HepG2 (cell line): ENCODE results near the gene ATP6V1G3. TPM values are rescaled to one million over a fixed set of nuclear protein-coding genes. Genes with fewer than 3 reads are reported as not detected.

Source experiments
- ATAC-seq: fragments of 200-7000 bp; cut with Tn5 transposase; 3 replicates; pipeline ENCODE4 v1.9.1; 2020; ENCODE audit warnings: mild to moderate bottlenecking, moderate library complexity
- BruUV-seq: library from RNA; stranded (reverse); fragments of 400-500 nt; replicated peaks from 2 replicates; lab custom pipeline; 2021; lab: Mats Ljungman, UMichigan
- CTCF ChIA-PET: fragments of 300-600 bp; formaldehyde crosslinking; extraction: SDS; loops from one replicate; lab custom pipeline; 2021; ENCODE audit warnings: low total read pairs, inconsistent platforms, low intra/inter-chr PET ratio; lab: Yijun Ruan, JAX
- POLR2A ChIA-PET: fragments of 350-600 bp; sonication (Branson Sonifier 250); formaldehyde crosslinking; loops from one replicate; lab custom pipeline; 2020; ENCODE audit warnings: antibody characterized with exemption, inconsistent platforms; lab: Yijun Ruan, JAX
- DNase-seq: peaks from one replicate; pipeline ENCODE4 v3.0.0-alpha.2; 2015; ENCODE audit warnings: low spot score
- FAIRE-seq: peaks from 3 replicates; lab custom pipeline; 2011; peaks lifted over from hg19 to GRCh38; lab: Jason Lieb, UNC
- H2AFZ ChIP-seq: one replicate; pipeline ENCODE4 v1.6.1; 2011; ENCODE audit warnings: low read length, inconsistent platforms
- H3K27ac ChIP-seq: fragments of 300-600 bp; 3 replicates; pipeline ENCODE4 v1.8.0; 2011; ENCODE audit warnings: mixed run types, mild to moderate bottlenecking, mixed read lengths, low read length, inconsistent platforms; ENCODE audit not compliant: insufficient read depth; ENCODE audit errors: extremely low read length
- H3K27me3 ChIP-seq, 2 experiments: fragments of 200-600 bp in 1 of 2; 2 replicates in 1 of 2; 3 replicates in 1 of 2; pipeline versions ENCODE4 v1.6.0 to v1.8.0; 2011; ENCODE audit warnings: low read length in 2 of 2, mild to moderate bottlenecking in 2 of 2, moderate library complexity in 2 of 2, inconsistent platforms in 1 of 2; ENCODE audit not compliant: insufficient read depth in 2 of 2, control insufficient read depth in 1 of 2
- H3K36me3 ChIP-seq, 2 experiments: fragments of 200-600 bp in 1 of 2; replicated peaks in 1 of 2; 2 replicates in 1 of 2; 3 replicates in 1 of 2; pipeline versions ENCODE4 v1.5.1 to v1.8.0; 2011; ENCODE audit warnings: low read length in 2 of 2, inconsistent platforms in 1 of 2; ENCODE audit not compliant: insufficient read depth in 2 of 2, control insufficient read depth in 1 of 2
- H3K4me1 ChIP-seq: 2 replicates; pipeline ENCODE4 v1.5.1; 2012; ENCODE audit warnings: low read length, inconsistent platforms; ENCODE audit not compliant: insufficient read depth
- H3K4me2 ChIP-seq: 2 replicates; pipeline ENCODE4 v1.6.0; 2011; ENCODE audit warnings: low read depth, low read length, inconsistent platforms
- H3K4me3 ChIP-seq, 3 experiments: fragments of 200-600 bp in 1 of 3; sonication (generic), shearing (Covaris generic) in 1 of 3; replicated peaks in 1 of 3; 2 replicates each; pipeline ENCODE4 v1.5.1; 2011 to 2016; ENCODE audit warnings: low read length in 3 of 3, inconsistent platforms in 2 of 3, low read depth in 2 of 3, mild to moderate bottlenecking in 2 of 3, control low read depth in 1 of 3, mixed read lengths in 1 of 3; ENCODE audit not compliant: insufficient read depth in 1 of 3
- H3K79me2 ChIP-seq: one replicate; pipeline ENCODE4 v1.6.1; 2011; ENCODE audit warnings: low read length, inconsistent platforms; ENCODE audit not compliant: insufficient read depth
- H3K9ac ChIP-seq: 2 replicates; pipeline ENCODE4 v1.6.0; 2011; ENCODE audit warnings: mild to moderate bottlenecking, low read depth, low read length, inconsistent platforms; ENCODE audit not compliant: insufficient read depth
- H3K9me3 ChIP-seq: 2 replicates; pipeline ENCODE4 v1.5.1; 2012; ENCODE audit warnings: mild to moderate bottlenecking, low read length
- H4K20me1 ChIP-seq: 2 replicates; pipeline ENCODE4 v1.6.0; 2011; ENCODE audit warnings: inconsistent platforms, mild to moderate bottlenecking, low read length, moderate library complexity; ENCODE audit not compliant: insufficient read depth
- ATRX ChIP-seq: sonication (generic); formaldehyde crosslinking; IDR thresholded peaks from 2 replicates; pipeline ENCODE4 v1.4.0; 2020; ENCODE audit warnings: missing genetic modification reagents, borderline replicate concordance
- CEBPB ChIP-seq: IDR thresholded peaks from 2 replicates; pipeline ENCODE4 v1.6.1; 2011; ENCODE audit warnings: low read depth, low read length, improper control_type of control experiment, borderline replicate concordance
- EZH2 ChIP-seq: conservative IDR thresholded peaks from 2 replicates; pipeline ENCODE4 v1.6.1; 2012; ENCODE audit warnings: mild to moderate bottlenecking, low read depth, low read length, moderate library complexity
- KMT2B ChIP-seq: IDR thresholded peaks from 2 replicates; pipeline ENCODE4 v1.6.1; 2016; ENCODE audit warnings: missing genetic modification reagents, missing compliant biosample characterization
- MEIS1 ChIP-seq: sonication (generic); formaldehyde crosslinking; IDR thresholded peaks from 2 replicates; pipeline ENCODE4 v1.9.0; 2021; ENCODE audit warnings: mild to moderate bottlenecking, missing genetic modification reagents, moderate library complexity, borderline replicate concordance
- NCOA5 ChIP-seq: sonication (generic); formaldehyde crosslinking; IDR thresholded peaks from 2 replicates; pipeline ENCODE4 v1.4.0; 2020; ENCODE audit warnings: missing genetic modification reagents
- NFAT5 ChIP-seq: sonication (generic); formaldehyde crosslinking; IDR thresholded peaks from 2 replicates; pipeline ENCODE4 v1.4.0; 2020; ENCODE audit warnings: missing genetic modification reagents
- NFKB2 ChIP-seq: sonication (generic); formaldehyde crosslinking; IDR thresholded peaks from 2 replicates; pipeline ENCODE4 v1.4.0; 2020; ENCODE audit warnings: missing genetic modification reagents, borderline replicate concordance
- NR2F1 ChIP-seq, 2 experiments: fragments of 450-650 bp in 1 of 2; formaldehyde crosslinking in 1 of 2; IDR thresholded peaks; 2 replicates each; pipeline versions ENCODE4 v1.5.0 to v1.6.1; 2016 to 2020; ENCODE audit warnings: mild to moderate bottlenecking in 1 of 2, missing compliant biosample characterization in 1 of 2, missing genetic modification reagents in 1 of 2, moderate library complexity in 1 of 2
- SIN3A ChIP-seq: IDR thresholded peaks from 2 replicates; pipeline ENCODE4 v1.6.1; 2011; ENCODE audit warnings: low read depth, mild to moderate bottlenecking, control low read depth, low read length, borderline replicate concordance
- SP5 ChIP-seq: IDR thresholded peaks from 2 replicates; pipeline ENCODE4 v1.6.1; 2016; ENCODE audit warnings: low read depth, borderline replicate concordance
- TGIF2 ChIP-seq: IDR thresholded peaks from 2 replicates; pipeline ENCODE4 v1.6.1; 2016; ENCODE audit warnings: control low read depth, missing compliant biosample characterization
- ZFP1 ChIP-seq: IDR thresholded peaks from 2 replicates; pipeline ENCODE4 v1.6.1; 2016
- ZNF224 ChIP-seq: sonication (generic); formaldehyde crosslinking; IDR thresholded peaks from 2 replicates; pipeline ENCODE4 v1.5.0; 2020; ENCODE audit warnings: mild to moderate bottlenecking, missing genetic modification reagents
- ZNF274 ChIP-seq: sonication (generic); formaldehyde crosslinking; IDR thresholded peaks from 2 replicates; pipeline ENCODE4 v1.5.1; 2020; ENCODE audit warnings: mild to moderate bottlenecking, missing genetic modification reagents
- ZNF773 ChIP-seq: sonication (generic); formaldehyde crosslinking; IDR thresholded peaks from 2 replicates; pipeline ENCODE4 v1.4.0; 2020; ENCODE audit warnings: missing genetic modification reagents, borderline replicate concordance
- WGBS: methylation state at CpG from one replicate; pipeline ENCODE4 v1.1.6; 2017; ENCODE audit warnings: low lambda C conversion rate; 5-methylcytosine and 5-hydroxymethylcytosine counted together
- in situ Hi-C: cut with HindIII; loops from 2 replicates; pipeline ENCODE4 v1.10.0; 2017; ENCODE audit warnings: low pct_unique_long_range_greater_than_20kb; ENCODE audit not compliant: extremely low pct_ligation_motif_present
- intact Hi-C: fragments of 100-400 bp; cut with micrococcal nuclease; formaldehyde crosslinking; loops from one replicate; pipeline ENCODE4 v1.10.0; 2022; ENCODE audit not compliant: unreplicated experiment
- polyA plus RNA-seq, 8 experiments: library from polyadenylated mRNA; depleted of rRNA in 3 of 8; stranded (reverse) in 7 of 8; unstranded in 1 of 8; fragments of >200 nt; fragmentation: Illumina TruSeq in 4 of 8; extraction: Trizol in 4 of 8; gene quantifications; 2 replicates each; pipeline versions ENCODE4 v1.2.1 to v1.2.3, GENCODE V29; 2011 to 2016; ENCODE audit warnings: low read depth in 4 of 8, missing spikeins in 1 of 8, mixed read lengths in 1 of 8; ENCODE audit not compliant: insufficient read depth in 1 of 8
- total RNA-seq, 5 experiments: library from RNA; depleted of rRNA; stranded (reverse); fragments of >200 nt; fragmentation: Illumina TruSeq; extraction: Trizol; gene quantifications; 2 replicates each; pipeline ENCODE4 v1.2.3, GENCODE V29; 2016; ENCODE audit warnings: low read depth in 1 of 5

Gene ATP6V1G3
- total and polyA plus RNA-seq, 2 of the 13 experiments (the other 11 are each of a cell fraction or from before 2014, with no cell fraction given): not detected

GRCh38 chr1:198543670-198544260 is 3.3 kb upstream of the ATP6V1G3 start:
- no peak overlapping the region for H3K4me3 ChIP-seq
- POLR2A ChIA-PET: no interaction called here
- TF ChIP-seq ZNF773 (CRISPR knock-in tag) (no peak), MEIS1 (CRISPR knock-in tag) (no peak), NFKB2 (no peak), NCOA5 (CRISPR knock-in tag) (no peak), EZH2 (no peak), ATRX (CRISPR knock-in tag) (no peak), CEBPB (no peak), ZNF274 (CRISPR knock-in tag) (no peak), TGIF2 (CRISPR knock-in tag) (no peak), NR2F1 (CRISPR knock-in tag; IDR thresholded peaks at IDR 0.05) (no peak), SIN3A (no peak), KMT2B (CRISPR knock-in tag) (no peak), ZFP1 (CRISPR knock-in tag) (no peak), ZNF224 (CRISPR knock-in tag) (no peak), SP5 (CRISPR knock-in tag) (no peak), NFAT5 (CRISPR knock-in tag) (no peak)
- TF ChIP-seq, all 625 proteins: peak for 0
- H3K9me3 ChIP-seq: no peaks in the 10 kb centered on the region
- no peaks in the 10 kb centered on the region for H4K20me1 ChIP-seq
- no peak overlapping the region for H3K27ac ChIP-seq
- in situ Hi-C loops (no loop called here), intact Hi-C loops (no loop called here)
- H3K79me2 ChIP-seq: no peaks in the 10 kb centered on the region
- no peaks in the 10 kb centered on the region for H3K4me1 ChIP-seq
- ATAC-seq (no peak), DNase-seq (no peak), FAIRE-seq (no peak)
- H2AFZ ChIP-seq: no peak overlapping the region
- H3K27me3 ChIP-seq: no peaks in the 10 kb centered on the region
- no peaks in the 10 kb centered on the region for H3K36me3 ChIP-seq
- H3K9ac ChIP-seq: no peak overlapping the region
- CTCF ChIA-PET: no interaction called here
- no peak overlapping the region for H3K4me2 ChIP-seq
- WGBS: 0% methylated on average over 2 of the region's 2 CpGs
- no TSS peak for BruUV-seq
